ENCODE data around the gene LY6G5C. TPM values are rescaled to one million over a fixed set of nuclear protein-coding genes. Genes with fewer than 3 reads are reported as not detected.

LY6G5C gene
- 2.0 TPM for total RNA-seq (2013)
- 1 to 10 TPM; 4.8 to 7.3 (median 5.8) TPM for polyA plus RNA-seq
- 0.24 and 1.9 TPM in 2 replicates for polyA minus RNA-seq
- total RNA-seq: 0.58 to 4.9 (median 1.8) reads per million in 11 experiments

GRCh38 chr6:31680226-31681134, at the start of gene LY6G5C:
TSS of gene LY6G5C (minus strand) at chr6:31681067. CDS start at chr6:31680373, 694 bp downstream.
- Histone ChIP-seq H4K20me1 (ENCODE audit: insufficient read depth, low read length) (no peaks in the 10 kb centered on the region), H3K27me3 (ENCODE audit: control insufficient read depth in 2 of 2, insufficient read depth in 2 of 2, low read length in 2 of 2) (peaks cover 0 to 4% of the 10 kb centered on the region in 2 donors), H3K79me2 (ENCODE audit: insufficient read depth, low read length) (no peaks in the 10 kb centered on the region), H3K4me3 (replicated peaks in 1 of 3; ENCODE audit: low read depth in 2 of 3, low read length in 3 of 3) (peak within 1 kb of the TSS; percentile 41 to 76 (median 65)), H3K9ac (ENCODE audit: insufficient read depth, low read length, poor library complexity, severe bottlenecking) (peak within 1 kb of the TSS; percentile 57), H2AFZ (ENCODE audit: insufficient read depth, low read depth, low read length, poor library complexity, severe bottlenecking) (peak within 1 kb of the TSS; percentile 95), H3K9me3 (replicated peaks in 1 of 2; ENCODE audit: control insufficient read depth in 1 of 2, insufficient read depth in 1 of 2, low read length in 2 of 2) (no peaks in the 10 kb centered on the region), H3K36me3 (replicated peaks in 1 of 2; ENCODE audit: control insufficient read depth in 1 of 2, insufficient read depth in 2 of 2, low read length in 2 of 2) (peaks cover 3 to 15% of the 10 kb centered on the region in 2 donors), H3K4me2 (replicated peaks; ENCODE audit: extremely low read depth, low read length, poor library complexity, severe bottlenecking) (peak within 1 kb of the TSS; percentile 93), H3K4me1 (ENCODE audit: control insufficient read depth in 1 of 2, insufficient read depth in 2 of 2, low read length in 2 of 2) (peaks cover 26 to 28% of the 10 kb centered on the region in 2 donors), H3K27ac (ENCODE audit: low read depth in 1 of 2, low read length in 2 of 2) (peak within 1 kb of the TSS in 1 of 2 donors; percentile 17)
- peak within 1 kb of the TSS; percentile 14 to 79 (median 72) for H3K27ac Mint-ChIP-seq
- H3K36me3 Mint-ChIP-seq: peaks cover 12 to 22% of the 10 kb centered on the region in 2 donors
- WGBS (ENCODE audit: insufficient coverage): 7% methylated on average over 14 of the region's 17 CpGs
- H3K9me3 Mint-ChIP-seq: peaks cover 0 to 4% (median 0%) of the 10 kb centered on the region in 7 donors
- intact Hi-C loops (cut with micrococcal nuclease): loop anchor here (2.0 to 5.0 kb wide), 3 partner anchors 46 to 187 kb away; no protein-coding TSS in a partner anchor
- peaks cover 37% of the 10 kb centered on the region for H3K4me1 Mint-ChIP-seq
- H3K27me3 Mint-ChIP-seq (ENCODE audit: low read depth in 3 of 3): peaks cover 8 to 10% (median 10%) of the 10 kb centered on the region in 3 donors
- peak; percentile 74 to 79 (median 76) for DNase-seq
- peak; percentile 72 for TF ChIP-seq CTCF (IDR thresholded peaks at IDR 0.05)
- peak within 1 kb of the TSS; percentile 84 to 91 for H3K4me3 Mint-ChIP-seq

- H3K4me3 ChIP-seq (replicated peaks in 1 of 3; ENCODE audit: low read depth in 2 of 3, low read length in 3 of 3): peak overlapping the region; percentile 68 to 87 (median 81)
- Mint-ChIP-seq H3K9me3 (peaks cover 0 to 4% (median 0%) of the 10 kb centered on the region in 7 donors), H3K4me3 (peak overlapping the region; percentile 96), H3K4me1 (peaks cover 72% of the 10 kb centered on the region), H3K36me3 (peaks cover 58 to 63% of the 10 kb centered on the region in 2 donors), H3K27me3 (ENCODE audit: low read depth in 3 of 3) (peaks cover 0 to 4% (median 2%) of the 10 kb centered on the region in 3 donors), H3K27ac (peak overlapping the region; percentile 96 to 99 (median 98))
- under 1% methylated on average over 37 of the region's 46 CpGs for WGBS (ENCODE audit: insufficient coverage)
- H3K27me3 ChIP-seq (ENCODE audit: control insufficient read depth in 2 of 2, insufficient read depth in 2 of 2, low read length in 2 of 2): no peaks in the 10 kb centered on the region
- peaks cover 78 to 91% of the 10 kb centered on the region in 2 donors for H3K4me1 ChIP-seq (ENCODE audit: control insufficient read depth in 1 of 2, insufficient read depth in 2 of 2, low read length in 2 of 2)
- intact Hi-C loops (cut with micrococcal nuclease): loop anchor here (2.0 to 10.0 kb wide), 6 partner anchors 37 to 185 kb away; partner anchors contain the start of genes ATP6V1G2 (in 1 of the 2), DDX39B (in 1 of the 2), NFKBIL1 (in 1 of the 2) and VARS1 (in 1 of the 2)
- H3K79me2 ChIP-seq (ENCODE audit: insufficient read depth, low read length): peaks cover 65% of the 10 kb centered on the region
- H3K9ac ChIP-seq (ENCODE audit: insufficient read depth, low read length, poor library complexity, severe bottlenecking): peak overlapping the region; percentile 64
- peaks cover 39 to 40% of the 10 kb centered on the region in 2 donors for H3K36me3 ChIP-seq (replicated peaks in 1 of 2; ENCODE audit: control insufficient read depth in 1 of 2, insufficient read depth in 2 of 2, low read length in 2 of 2)
- no peaks in the 10 kb centered on the region for H3K9me3 ChIP-seq (replicated peaks in 1 of 2; ENCODE audit: control insufficient read depth in 1 of 2, insufficient read depth in 1 of 2, low read length in 2 of 2)
- no peak for TF ChIP-seq CTCF (IDR thresholded peaks at IDR 0.05)
- DNase-seq: peak; percentile 55 to 70 (median 65)
- peaks cover 48% of the 10 kb centered on the region for H4K20me1 ChIP-seq (ENCODE audit: insufficient read depth, low read length)
- H3K4me2 ChIP-seq (replicated peaks; ENCODE audit: extremely low read depth, low read length, poor library complexity, severe bottlenecking): peak overlapping the region; percentile 92
- no peak overlapping the region for H2AFZ ChIP-seq (ENCODE audit: insufficient read depth, low read depth, low read length, poor library complexity, severe bottlenecking)
- H3K27ac ChIP-seq (ENCODE audit: low read depth in 1 of 2, low read length in 2 of 2): peak overlapping the region; percentile 94 to 96
These were observed 49.2 kb upstream of the LY6G5C start for GRCh38 chr6:31729979-31730630.

Data from CD14-positive monocyte (primary cell).